ENCODE measurements around the gene NDUFAF5. TPM values are rescaled to one million over a fixed set of nuclear protein-coding genes. Genes with fewer than 3 reads are reported as not detected.
A peak's percentile ranks its signal among the peaks of the same experiment; 100 is the strongest.

NDUFAF5 gene
- total and polyA plus RNA-seq, 9 donors: 5.0 to 23.4 (median 16.8) TPM

GRCh38 chr20:13852306-13852705, 67.5 kb downstream of the NDUFAF5 start:
- Histone ChIP-seq H3K36me3 (no peaks in the 10 kb centered on the region), H3K27me3 (no peaks in the 10 kb centered on the region), H3K4me3 (no peak overlapping the region), H3K27ac (no peak overlapping the region), H3K9me3 (no peaks in the 10 kb centered on the region), H3K4me1 (ENCODE audit: insufficient read depth) (peaks cover 3% of the 10 kb centered on the region)
- intact Hi-C loops (cut with DNase I): no loop called here
- TF ChIP-seq CTCF (IDR thresholded peaks at IDR 0.05) (no peak), EP300 (IDR thresholded peaks at IDR 0.05) (no peak), POLR2A (IDR thresholded peaks at IDR 0.05) (no peak)
- WGBS, 3 donors: 2 to 8% (median 6%) methylated on average over 1 of the region's 1 CpG
- DNase-seq: no peak

- Histone ChIP-seq H3K4me1 (ENCODE audit: insufficient read depth) (peaks cover 3% of the 10 kb centered on the region), H3K4me3 (no peak overlapping the region), H3K27ac (no peak overlapping the region), H3K9me3 (no peaks in the 10 kb centered on the region), H3K36me3 (no peaks in the 10 kb centered on the region), H3K27me3 (no peaks in the 10 kb centered on the region)
- intact Hi-C loops (cut with DNase I): no loop called here
- WGBS, 3 donors: 94 to 96% (median 94%) methylated on average over 4 of the region's 4 CpGs
- TF ChIP-seq POLR2A (IDR thresholded peaks at IDR 0.05) (no peak), EP300 (IDR thresholded peaks at IDR 0.05) (no peak), CTCF (IDR thresholded peaks at IDR 0.05) (no peak)
- DNase-seq: no peak
Observed at GRCh38 chr20:13855613-13856012, 70.8 kb downstream of the NDUFAF5 start.

DNA sequence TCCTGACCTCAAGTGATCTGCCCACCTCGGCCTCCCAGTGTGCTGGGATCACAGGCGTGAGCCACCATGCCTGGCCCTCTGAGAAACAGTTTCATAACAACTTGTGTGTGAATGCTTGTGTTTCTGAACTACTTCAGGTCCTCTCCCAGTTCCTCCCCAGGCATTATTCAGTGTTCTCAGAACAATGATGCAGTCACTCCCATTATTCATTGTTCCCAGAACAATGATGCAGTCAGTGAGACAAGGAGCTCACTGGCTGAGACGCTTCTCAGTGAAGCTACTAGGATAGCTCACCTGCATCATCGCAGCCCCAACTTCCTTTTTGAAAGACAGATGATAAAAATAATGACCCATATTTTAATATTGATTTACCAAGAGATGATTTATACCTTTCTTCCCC, 71.5 kb downstream of the NDUFAF5 start:
- intact Hi-C loops (cut with DNase I): no loop called here
- DNase-seq: no peak
- no peak overlapping the region for H3K4me3 ChIP-seq
- no peaks in the 10 kb centered on the region for H3K36me3 ChIP-seq
- H3K4me1 ChIP-seq (ENCODE audit: insufficient read depth): peaks cover 3% of the 10 kb centered on the region
- WGBS, 3 donors: 91 to 92% (median 92%) methylated on average over 4 of the region's 4 CpGs
- H3K27ac ChIP-seq: no peak overlapping the region
- TF ChIP-seq CTCF (IDR thresholded peaks at IDR 0.05) (no peak), POLR2A (IDR thresholded peaks at IDR 0.05) (no peak), EP300 (IDR thresholded peaks at IDR 0.05) (no peak)
- H3K27me3 ChIP-seq: no peaks in the 10 kb centered on the region
- no peaks in the 10 kb centered on the region for H3K9me3 ChIP-seq

DNA sequence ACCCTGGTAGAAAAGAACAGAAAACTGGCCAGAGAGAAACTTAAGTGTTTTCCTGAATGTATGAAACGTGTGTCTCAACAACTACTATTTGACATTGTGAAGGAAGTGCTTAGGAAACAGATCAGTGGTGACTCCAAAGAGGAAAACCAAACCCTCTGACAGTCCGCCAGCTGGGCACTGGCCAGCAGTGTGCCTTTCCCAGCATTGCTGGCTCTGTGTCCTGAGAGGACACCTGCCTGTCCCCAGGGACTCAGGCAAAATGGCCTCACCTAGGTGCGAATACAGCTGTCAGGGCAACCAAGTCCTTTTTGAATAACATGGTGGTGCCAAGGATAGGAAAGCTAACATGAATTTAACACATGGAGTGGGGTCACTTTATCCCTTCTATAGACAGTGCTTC, 72.5 kb downstream of the NDUFAF5 start:
- 80 to 89% (median 87%) methylated on average over 3 of the region's 3 CpGs for WGBS, 3 donors
- H3K27me3 ChIP-seq: no peaks in the 10 kb centered on the region
- intact Hi-C loops (cut with DNase I): no loop called here
- no peaks in the 10 kb centered on the region for H3K9me3 ChIP-seq
- no peak overlapping the region for H3K4me3 ChIP-seq
- no peak overlapping the region for H3K27ac ChIP-seq
- TF ChIP-seq CTCF (IDR thresholded peaks at IDR 0.05): no peak
- no peaks in the 10 kb centered on the region for H3K36me3 ChIP-seq
- peak in 1 of 5 donors; percentile 21 for DNase-seq
- no peaks in the 10 kb centered on the region for H3K4me1 ChIP-seq (ENCODE audit: insufficient read depth)

DNA sequence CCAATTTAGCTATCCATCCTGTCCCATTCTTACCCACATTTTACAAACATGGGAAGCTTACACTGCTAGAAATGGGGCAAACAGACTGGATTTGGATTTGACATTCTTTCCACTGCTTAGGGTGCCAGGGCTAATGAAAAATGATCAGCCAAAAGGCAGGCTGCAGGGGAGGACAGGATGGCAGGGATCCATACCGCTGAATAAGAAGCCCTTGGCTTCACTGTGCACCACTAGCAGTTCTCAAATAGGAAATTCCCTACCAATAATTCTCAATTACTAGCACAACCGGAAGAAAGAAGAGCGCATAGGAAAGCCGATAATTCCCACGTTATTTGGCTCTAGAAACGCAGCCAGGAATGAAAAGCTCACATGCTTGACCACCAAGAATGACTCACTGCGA, 73.1 kb downstream of the NDUFAF5 start:
- no peaks in the 10 kb centered on the region for H3K36me3 ChIP-seq
- no peaks in the 10 kb centered on the region for H3K27me3 ChIP-seq
- H3K4me1 ChIP-seq (ENCODE audit: insufficient read depth): no peaks in the 10 kb centered on the region
- no peak overlapping the region for H3K27ac ChIP-seq
- WGBS, 3 donors: 71 to 94% (median 87%) methylated on average over 7 of the region's 7 CpGs
- H3K4me3 ChIP-seq: no peak overlapping the region
- no peak for DNase-seq
- TF ChIP-seq EP300 (IDR thresholded peaks at IDR 0.05) (no peak), POLR2A (IDR thresholded peaks at IDR 0.05) (no peak), CTCF (IDR thresholded peaks at IDR 0.05) (no peak)
- intact Hi-C loops (cut with DNase I): no loop called here
- H3K9me3 ChIP-seq: no peaks in the 10 kb centered on the region

Data from ovary (tissue), 9 donors.